ENCODE results near the gene POLR2L. TPM values are rescaled to one million over a fixed set of nuclear protein-coding genes. Genes with fewer than 3 reads are reported as not detected.

POLR2L gene
- total and polyA plus RNA-seq, 2 experiments from 2014 or later = 113 to 804 TPM

DNA sequence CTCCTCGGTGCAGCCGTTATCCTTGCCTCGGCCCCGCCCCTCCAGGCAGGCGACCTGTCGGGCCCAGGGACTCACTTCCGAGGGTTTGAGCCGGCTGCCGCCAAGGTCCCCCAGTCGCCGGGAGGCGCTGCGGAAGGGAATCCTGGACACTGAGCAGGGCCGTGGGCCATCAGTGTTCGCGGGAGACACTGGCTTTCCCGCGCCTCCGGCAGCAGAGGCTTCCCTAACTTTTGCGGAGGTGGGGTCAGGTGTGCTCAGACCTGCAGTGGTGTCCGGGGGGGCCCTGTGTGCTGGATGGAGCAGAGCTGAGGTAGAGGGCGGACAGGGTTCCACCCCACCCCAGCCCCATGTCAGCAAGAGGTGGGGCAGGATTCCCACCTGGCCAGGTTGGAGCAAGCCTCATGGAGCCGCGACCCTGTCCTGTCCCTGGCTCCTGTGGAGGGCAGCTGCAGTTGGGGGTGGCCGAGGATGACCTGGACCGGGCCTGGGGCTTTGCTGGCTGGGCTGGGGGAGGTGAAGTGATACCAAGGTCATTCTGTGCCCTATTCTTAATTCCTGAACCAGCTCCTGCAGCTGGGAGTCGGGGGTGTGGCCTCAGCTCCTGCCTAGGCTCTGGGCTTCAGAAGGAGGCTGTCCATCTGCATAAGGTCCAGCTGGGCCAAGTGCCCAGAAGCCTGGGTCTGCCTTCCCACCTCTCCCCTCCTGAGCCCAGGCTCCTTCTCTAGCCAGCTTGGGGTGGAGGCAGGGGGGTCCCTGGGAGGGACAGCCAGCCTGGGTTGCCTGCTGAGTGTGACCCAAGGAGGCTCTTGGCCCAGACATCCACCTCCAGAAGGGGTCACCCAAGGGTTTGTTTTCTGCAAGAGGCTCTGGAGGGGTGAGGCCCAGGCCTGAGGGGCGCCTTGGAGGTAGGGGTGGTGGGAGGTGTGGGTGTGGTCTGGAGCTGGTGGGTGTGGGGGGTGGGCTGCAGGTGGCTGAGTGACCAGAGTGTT lies 8.7 kb upstream of the POLR2L start:
- peaks cover 6% of the 10 kb centered on the region for H3K4me1 ChIP-seq (ENCODE audit: insufficient read depth)
- no peak overlapping the region for H3K4me3 ChIP-seq
- peaks cover 38% of the 10 kb centered on the region for H3K79me2 ChIP-seq (ENCODE audit: insufficient read depth)
- H3K36me3 ChIP-seq (ENCODE audit: low read depth) = no peaks in the 10 kb centered on the region
- 93 to 95% methylated on average over 24 to 28 of the region's 28 CpGs for WGBS, 2 experiments (ENCODE audit: low coverage in 1 of 2, low lambda C conversion rate in 2 of 2, missing lambda C conversion rate in 2 of 2)
- H3K27me3 ChIP-seq (replicated peaks; ENCODE audit: insufficient read depth) = no peaks in the 10 kb centered on the region
- no peaks in the 10 kb centered on the region for H3K9me3 ChIP-seq (ENCODE audit: low read depth)
- no peak overlapping the region for H2AFZ ChIP-seq
- in situ Hi-C loops (cut with MboI) = no loop called here
- peak; percentile 27 for DNase-seq
- H3F3A ChIP-seq (ENCODE audit: insufficient read depth) = no peaks in the 10 kb centered on the region
- H3K27ac ChIP-seq = no peak overlapping the region
- no peak for TF ChIP-seq EZH2 (IDR thresholded peaks at IDR 0.05; ENCODE audit: insufficient read depth, poor library complexity, severe bottlenecking)
- TF ChIP-seq EZH2phosphoT487 (IDR thresholded peaks at IDR 0.05; ENCODE audit: insufficient read depth, low read depth) = no peak
- H4K20me1 ChIP-seq (ENCODE audit: insufficient read depth) = no peaks in the 10 kb centered on the region
- H3K9me2 ChIP-seq (ENCODE audit: insufficient read depth) = no peaks in the 10 kb centered on the region
- H3K9ac ChIP-seq = no peak overlapping the region
- no peak overlapping the region for H3K4me2 ChIP-seq (ENCODE audit: unreplicated experiment)

DNA sequence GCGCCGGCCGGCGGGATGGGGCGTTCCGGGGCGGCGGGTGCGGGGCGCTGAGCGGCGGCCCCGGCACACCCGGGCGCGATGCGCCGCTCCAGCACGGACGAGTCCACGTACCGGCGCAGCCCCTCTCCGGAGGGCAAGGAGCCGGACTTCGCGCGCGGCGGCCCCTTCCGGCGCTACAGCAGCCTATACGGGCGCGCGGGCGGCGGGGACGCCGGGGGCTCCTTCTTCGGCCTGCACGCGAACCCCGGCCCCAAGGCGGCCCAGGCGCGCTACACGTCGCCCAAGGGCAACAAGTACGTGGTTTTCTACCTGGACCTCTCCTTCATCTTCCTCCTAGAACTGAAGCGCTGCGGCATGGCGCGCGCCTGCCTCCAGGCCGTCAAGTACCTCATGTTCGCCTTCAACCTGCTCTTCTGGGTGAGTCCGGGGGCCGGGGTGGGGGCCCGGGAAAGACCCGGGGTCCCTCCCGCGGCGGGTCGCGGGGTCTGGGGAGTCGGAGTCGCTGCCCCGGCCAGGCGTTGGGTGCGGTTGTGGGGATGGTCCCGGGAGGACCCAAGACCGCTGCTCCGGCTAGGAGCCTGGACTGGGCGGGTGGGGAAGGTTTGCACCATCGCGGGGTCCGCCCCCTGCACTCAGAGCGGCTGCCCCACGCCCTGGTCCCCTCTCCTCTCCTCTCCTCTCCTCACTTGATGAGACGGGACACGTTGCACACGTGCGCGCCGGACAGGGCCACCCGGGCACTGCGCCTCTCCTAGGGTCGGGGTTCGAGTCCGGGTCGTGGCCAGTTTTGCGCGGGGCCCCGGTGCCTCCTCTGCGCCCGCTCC lies 7.8 kb upstream of the POLR2L start:
- no peak overlapping the region for H3K9ac ChIP-seq
- no peaks in the 10 kb centered on the region for H3K27me3 ChIP-seq (replicated peaks; ENCODE audit: insufficient read depth)
- no peaks in the 10 kb centered on the region for H3F3A ChIP-seq (ENCODE audit: insufficient read depth)
- H3K9me3 ChIP-seq (ENCODE audit: low read depth) = no peaks in the 10 kb centered on the region
- no peak for DNase-seq
- TF ChIP-seq EZH2 (IDR thresholded peaks at IDR 0.05; ENCODE audit: insufficient read depth, poor library complexity, severe bottlenecking) (no peak), EZH2phosphoT487 (IDR thresholded peaks at IDR 0.05; ENCODE audit: insufficient read depth, low read depth) (no peak)
- no peaks in the 10 kb centered on the region for H3K36me3 ChIP-seq (ENCODE audit: low read depth)
- peaks cover 15% of the 10 kb centered on the region for H3K4me1 ChIP-seq (ENCODE audit: insufficient read depth)
- H3K9me2 ChIP-seq (ENCODE audit: insufficient read depth) = no peaks in the 10 kb centered on the region
- H3K4me3 ChIP-seq = no peak overlapping the region
- H2AFZ ChIP-seq = no peak overlapping the region
- H3K27ac ChIP-seq = no peak overlapping the region
- peaks cover 37% of the 10 kb centered on the region for H3K79me2 ChIP-seq (ENCODE audit: insufficient read depth)
- WGBS, 2 experiments (ENCODE audit: low coverage in 1 of 2, low lambda C conversion rate in 2 of 2, missing lambda C conversion rate in 2 of 2) = 70 to 96% methylated on average over 10 to 80 of the region's 97 CpGs
- in situ Hi-C loops (cut with MboI) = no loop called here
- no peaks in the 10 kb centered on the region for H4K20me1 ChIP-seq (ENCODE audit: insufficient read depth)
- H3K4me2 ChIP-seq (ENCODE audit: unreplicated experiment) = no peak overlapping the region

DNA sequence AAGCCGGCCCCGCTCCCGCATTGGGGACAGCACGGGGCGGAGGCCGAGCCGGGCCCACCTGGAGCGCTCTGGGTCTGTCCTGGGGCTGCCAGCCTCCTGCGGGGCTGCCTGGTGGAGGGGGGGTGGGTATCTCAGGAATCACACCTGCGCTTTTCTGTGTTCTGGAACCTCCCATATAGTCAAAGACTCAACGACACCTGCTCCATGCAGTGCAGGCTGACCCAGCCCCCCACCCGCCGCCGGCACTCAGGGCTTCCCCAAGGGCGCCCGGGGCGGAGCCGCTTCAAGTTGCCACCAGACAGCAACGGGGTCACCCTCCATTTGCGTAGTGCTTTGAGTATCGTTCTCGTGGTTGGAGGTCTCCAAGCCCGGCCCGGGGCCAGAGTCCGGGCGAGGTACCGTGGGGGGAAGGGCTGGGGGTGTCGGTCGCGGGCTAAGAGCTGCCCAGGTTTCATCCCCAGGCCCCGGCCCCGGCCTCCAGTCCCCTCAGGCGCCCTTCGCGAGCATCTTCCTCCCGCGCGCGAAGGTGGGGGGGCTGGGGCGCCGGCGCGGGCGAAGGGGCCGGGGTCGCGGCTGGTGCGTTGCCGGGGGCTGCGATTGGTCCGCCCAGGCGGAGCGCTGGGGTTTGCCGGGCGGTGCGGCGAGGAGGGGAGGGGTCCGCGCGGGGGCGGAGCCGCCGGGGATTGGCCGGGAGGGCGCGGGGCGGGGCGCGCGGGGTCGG lies 6.9 kb upstream of the POLR2L start:
- 33 to 41% methylated on average over 22 to 44 of the region's 71 CpGs for WGBS, 2 experiments (ENCODE audit: low coverage in 1 of 2, low lambda C conversion rate in 2 of 2, missing lambda C conversion rate in 2 of 2)
- H3K4me1 ChIP-seq (ENCODE audit: insufficient read depth) = peaks cover 19% of the 10 kb centered on the region
- H3K27me3 ChIP-seq (replicated peaks; ENCODE audit: insufficient read depth) = no peaks in the 10 kb centered on the region
- H3K9me3 ChIP-seq (ENCODE audit: low read depth) = no peaks in the 10 kb centered on the region
- H3K9me2 ChIP-seq (ENCODE audit: insufficient read depth) = no peaks in the 10 kb centered on the region
- in situ Hi-C loops (cut with MboI) = no loop called here
- peaks cover 39% of the 10 kb centered on the region for H3K79me2 ChIP-seq (ENCODE audit: insufficient read depth)
- peak overlapping the region; percentile 34 for H3K4me2 ChIP-seq (ENCODE audit: unreplicated experiment)
- H4K20me1 ChIP-seq (ENCODE audit: insufficient read depth) = no peaks in the 10 kb centered on the region
- no peak overlapping the region for H3K9ac ChIP-seq
- no peaks in the 10 kb centered on the region for H3F3A ChIP-seq (ENCODE audit: insufficient read depth)
- DNase-seq = no peak
- H3K4me3 ChIP-seq = no peak overlapping the region
- H2AFZ ChIP-seq = no peak overlapping the region
- TF ChIP-seq EZH2phosphoT487 (IDR thresholded peaks at IDR 0.05; ENCODE audit: insufficient read depth, low read depth) = no peak
- no peak for TF ChIP-seq EZH2 (IDR thresholded peaks at IDR 0.05; ENCODE audit: insufficient read depth, poor library complexity, severe bottlenecking)
- H3K36me3 ChIP-seq (ENCODE audit: low read depth) = no peaks in the 10 kb centered on the region
- H3K27ac ChIP-seq = no peak overlapping the region

DNA sequence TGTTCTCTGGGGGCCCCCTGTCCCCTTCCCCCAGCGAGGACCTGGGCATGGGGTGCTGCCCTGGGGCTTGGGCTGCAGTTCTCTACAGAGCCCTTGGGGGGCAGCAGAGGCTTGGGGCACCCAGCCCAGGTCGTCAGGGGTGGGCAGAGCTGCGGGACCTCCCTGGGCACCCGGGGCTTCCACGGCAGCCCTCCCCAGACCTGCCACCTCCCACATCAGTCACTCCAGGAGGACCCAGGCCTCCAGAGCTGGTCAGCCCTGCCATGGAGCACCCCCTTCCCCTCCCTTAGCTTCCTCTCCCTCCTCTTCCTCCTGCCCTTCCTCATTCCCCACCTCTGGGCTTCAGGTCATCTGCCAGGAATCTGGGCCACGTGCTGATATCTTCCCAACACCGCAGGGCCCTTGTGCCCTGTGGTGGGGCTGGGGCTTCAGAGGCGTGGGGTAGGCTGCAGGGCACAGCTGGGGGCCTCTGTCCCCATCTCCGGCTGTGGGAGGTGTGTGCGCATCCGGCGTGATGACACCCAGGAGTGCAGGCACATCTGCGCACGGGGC lies 6.1 kb upstream of the POLR2L start:
- Histone ChIP-seq H3F3A (ENCODE audit: insufficient read depth) (no peaks in the 10 kb centered on the region), H3K4me1 (ENCODE audit: insufficient read depth) (peaks cover 19% of the 10 kb centered on the region), H3K27ac (no peak overlapping the region), H3K4me3 (no peak overlapping the region), H3K4me2 (ENCODE audit: unreplicated experiment) (no peak overlapping the region), H3K9me3 (ENCODE audit: low read depth) (no peaks in the 10 kb centered on the region), H4K20me1 (ENCODE audit: insufficient read depth) (no peaks in the 10 kb centered on the region), H3K36me3 (ENCODE audit: low read depth) (no peaks in the 10 kb centered on the region), H2AFZ (no peak overlapping the region), H3K79me2 (ENCODE audit: insufficient read depth) (peaks cover 39% of the 10 kb centered on the region), H3K9me2 (ENCODE audit: insufficient read depth) (no peaks in the 10 kb centered on the region), H3K27me3 (replicated peaks; ENCODE audit: insufficient read depth) (no peaks in the 10 kb centered on the region), H3K9ac (no peak overlapping the region)
- in situ Hi-C loops (cut with MboI) = no loop called here
- WGBS, 2 experiments (ENCODE audit: low coverage in 1 of 2, low lambda C conversion rate in 2 of 2, missing lambda C conversion rate in 2 of 2) = 68 to 69% methylated on average over 12 of the region's 14 CpGs
- TF ChIP-seq EZH2 (IDR thresholded peaks at IDR 0.05; ENCODE audit: insufficient read depth, poor library complexity, severe bottlenecking) (no peak), EZH2phosphoT487 (IDR thresholded peaks at IDR 0.05; ENCODE audit: insufficient read depth, low read depth) (no peak)
- peak; percentile 63 for DNase-seq

All from GM23248 (cell line).